HFF-Myc (cell line): Measurements from ENCODE around the gene BICC1.

Experiments
- DNase-seq: peaks from one replicate; pipeline ENCODE4 v3.0.0-alpha.2; 2011; ENCODE audit warnings: low read depth; ENCODE audit errors: extremely low read depth
- H3K4me3 ChIP-seq: replicated peaks from 2 replicates; pipeline ENCODE4 v1.5.1; 2011; ENCODE audit warnings: low read depth, mild to moderate bottlenecking, control low read depth, low read length
- CTCF ChIP-seq: IDR thresholded peaks from 2 replicates; pipeline ENCODE4 v1.5.1; 2012; ENCODE audit warnings: mild to moderate bottlenecking, low read depth, low read length, control low read depth; ENCODE audit errors: missing control alignments

The BICC1 gene

GRCh38 chr10:58475322-58476277 is 37.1 kb upstream of the BICC1 start:
- no peak for DNase-seq
- H3K4me3 ChIP-seq = peak overlapping the region; percentile 34
- no peak for TF ChIP-seq CTCF

- no peak overlapping the region for H3K4me3 ChIP-seq
- no peak for TF ChIP-seq CTCF
- no peak for DNase-seq
Observed at GRCh38 chr10:58477122-58477521, 35.5 kb upstream of the BICC1 start.

GRCh38 chr10:58477902-58478301 is 34.8 kb upstream of the BICC1 start:
- no peak overlapping the region for H3K4me3 ChIP-seq
- no peak for DNase-seq
- TF ChIP-seq CTCF = no peak

GRCh38 chr10:58479045-58479444 is 33.6 kb upstream of the BICC1 start:
- TF ChIP-seq CTCF = no peak
- no peak overlapping the region for H3K4me3 ChIP-seq
- DNase-seq = no peak

- no peak for DNase-seq
- no peak for TF ChIP-seq CTCF
- no peak overlapping the region for H3K4me3 ChIP-seq
Observed at GRCh38 chr10:58480321-58480720, 32.4 kb upstream of the BICC1 start.

- no peak overlapping the region for H3K4me3 ChIP-seq
- DNase-seq = no peak
- no peak for TF ChIP-seq CTCF
Observed at GRCh38 chr10:58481569-58482109, 31.0 kb upstream of the BICC1 start.
